ENCODE measurements around the gene EFCAB9. TPM values are rescaled to one million over a fixed set of nuclear protein-coding genes. Genes with fewer than 3 reads are reported as not detected.
"Not testable (repeated sequence)": the region's sequence is repeated elsewhere in the genome, so short reads cannot be mapped to it uniquely, and the experiment has no call there.

EFCAB9 gene
- polyA plus RNA-seq (ENCODE audit: insufficient read length), result not detected

DNA sequence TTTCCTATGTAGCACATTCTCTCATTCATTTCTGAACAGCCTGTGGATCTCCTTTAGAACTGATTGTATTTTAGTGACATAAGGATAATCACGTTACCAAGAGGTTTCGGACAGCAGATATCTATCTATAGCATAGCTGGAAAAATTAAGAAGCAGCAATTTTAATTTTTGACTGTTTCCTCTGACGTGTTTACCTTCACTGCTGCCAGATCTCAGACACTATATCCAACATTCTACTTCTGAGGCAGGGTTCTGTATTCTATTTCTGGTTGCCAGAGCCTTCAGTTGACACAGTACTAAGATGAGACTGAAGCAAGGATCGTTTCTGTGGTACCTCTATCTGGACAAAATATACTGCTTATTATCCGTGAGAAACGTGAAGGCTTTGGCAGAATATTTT lies at the start of gene EFCAB9:
EFCAB9 (plus strand) TSS at position 301 of the 400 bp plus-strand sequence; CDS start at position 302, 1 bp downstream.
- DNase-seq, result no peak

DNA sequence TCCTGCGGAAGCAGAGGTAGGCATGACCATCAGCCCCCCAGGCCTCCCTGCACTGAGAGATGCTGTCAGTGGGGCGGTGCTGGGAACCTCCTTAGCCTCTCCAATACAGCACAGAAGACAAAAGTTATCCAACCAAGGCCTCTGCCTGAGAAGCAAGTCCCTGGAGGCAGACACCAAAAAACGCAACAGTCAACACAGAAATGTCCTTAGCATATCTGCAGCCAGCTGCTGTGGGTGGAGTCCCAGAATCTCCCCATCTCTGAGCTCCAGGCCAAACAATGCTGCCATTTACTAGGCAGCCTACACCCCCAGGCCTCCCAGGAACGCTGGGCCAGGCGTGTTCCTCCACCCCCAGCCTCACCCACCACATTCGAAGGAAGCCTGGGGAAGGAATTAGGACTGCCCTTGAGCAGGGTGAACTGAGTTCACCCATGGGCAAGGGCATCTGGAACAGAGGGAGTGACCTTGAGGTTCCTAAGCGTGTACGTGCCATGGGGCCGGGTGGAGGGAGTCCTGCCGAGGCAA lies 49.6 kb upstream of the EFCAB9 start:
- DNase-seq, result no peak

DNA sequence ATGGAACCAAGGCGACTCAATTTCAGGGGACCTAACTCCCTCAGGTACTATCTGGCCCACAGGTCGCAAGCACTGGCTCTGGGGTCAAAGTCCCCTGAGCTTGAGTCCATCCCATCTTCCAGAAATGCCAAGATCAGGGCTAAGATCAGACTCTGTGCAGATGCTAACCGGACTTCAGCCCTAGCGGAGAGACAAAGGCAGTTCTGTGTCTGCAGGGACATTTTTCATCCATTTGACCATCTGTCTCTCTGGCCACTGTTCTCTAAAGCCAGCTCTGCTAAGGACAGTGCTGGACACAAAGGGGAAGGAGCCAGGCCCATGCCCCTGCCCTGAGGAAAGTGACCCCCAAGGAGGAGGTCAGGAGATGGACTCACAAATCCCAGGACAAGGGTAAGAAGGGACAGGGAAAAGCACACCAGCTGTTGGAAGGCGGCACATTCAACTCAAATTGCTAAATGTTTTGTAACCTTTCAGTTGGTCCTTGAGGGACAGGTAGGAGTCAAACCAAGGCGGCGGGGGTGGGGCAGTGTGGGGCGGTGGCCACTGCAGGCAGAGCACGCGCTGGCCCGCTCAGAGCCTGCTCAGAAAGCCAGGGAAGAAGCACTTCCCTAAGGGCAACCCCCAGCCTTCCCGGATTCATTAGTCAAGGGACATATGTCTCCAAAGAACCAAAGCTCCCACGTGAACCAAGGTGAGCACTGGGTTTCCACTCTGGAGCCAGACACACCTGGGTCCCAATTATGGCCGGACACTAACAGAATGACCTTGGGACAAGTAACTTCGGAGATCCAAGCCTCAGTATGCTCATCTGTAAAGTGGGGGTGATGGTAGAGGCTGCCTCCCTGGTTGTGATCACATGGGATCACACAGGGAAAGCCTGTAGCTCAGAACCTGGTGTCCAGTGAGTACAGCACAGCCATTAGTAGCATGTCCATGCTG lies 48.8 kb upstream of the EFCAB9 start:
- no peak for DNase-seq

DNA sequence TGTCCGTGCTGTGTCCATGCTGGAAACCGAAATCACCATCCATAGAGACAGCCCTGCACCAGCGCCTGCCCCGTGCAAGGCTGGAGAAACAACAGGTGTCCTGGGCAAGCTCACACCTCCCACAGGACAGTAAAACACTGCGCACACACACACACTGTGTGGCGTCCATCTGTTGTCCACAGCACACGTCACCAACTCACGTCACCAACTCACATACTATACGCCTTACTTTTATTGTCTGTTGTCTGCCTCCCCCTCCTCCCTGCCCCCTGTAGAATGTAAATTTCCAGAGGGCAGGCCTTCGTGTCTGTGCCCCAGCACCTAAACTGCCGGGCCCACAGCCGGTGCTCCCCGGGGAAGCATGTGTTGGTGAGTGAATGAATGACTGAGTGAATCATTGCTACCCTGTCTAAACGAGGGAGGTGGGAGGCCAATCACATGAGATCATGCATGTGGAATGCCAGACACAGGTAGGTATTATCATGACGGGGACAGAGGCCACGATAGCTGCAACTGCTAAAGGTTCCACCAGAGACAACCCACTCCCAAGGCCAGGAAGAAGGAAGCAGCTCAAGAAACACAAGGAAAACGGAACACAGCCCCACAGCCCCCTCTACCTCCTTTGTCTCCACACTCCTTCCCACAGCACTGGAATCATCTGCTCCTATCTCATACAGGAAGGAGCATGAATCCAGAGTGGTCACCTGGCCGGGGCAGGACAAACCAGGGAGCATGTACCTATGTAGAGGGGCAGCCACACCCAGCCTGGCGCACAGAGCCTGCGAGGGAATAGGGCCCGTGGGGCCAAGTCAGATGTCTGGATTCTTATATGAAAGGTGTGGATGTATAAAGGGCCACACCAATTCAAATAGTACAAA lies 47.9 kb upstream of the EFCAB9 start:
- DNase-seq, result no peak

DNA sequence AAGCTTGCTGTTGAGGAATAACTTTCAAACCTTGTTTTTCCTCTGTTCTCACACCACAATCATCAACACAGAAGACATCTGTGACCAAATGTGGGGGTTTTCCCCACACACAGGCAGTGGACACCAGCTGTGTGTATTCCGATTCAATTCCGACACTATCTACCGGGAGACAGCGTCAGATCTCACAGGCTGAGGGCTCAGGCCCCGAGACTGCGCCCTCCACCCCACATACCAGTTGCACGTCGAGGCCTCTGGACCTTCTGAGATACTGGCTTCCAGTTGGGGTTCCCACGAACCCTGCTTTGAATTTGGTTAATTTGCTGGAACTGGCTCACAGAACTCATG lies 47.3 kb upstream of the EFCAB9 start:
- no peak for DNase-seq

DNA sequence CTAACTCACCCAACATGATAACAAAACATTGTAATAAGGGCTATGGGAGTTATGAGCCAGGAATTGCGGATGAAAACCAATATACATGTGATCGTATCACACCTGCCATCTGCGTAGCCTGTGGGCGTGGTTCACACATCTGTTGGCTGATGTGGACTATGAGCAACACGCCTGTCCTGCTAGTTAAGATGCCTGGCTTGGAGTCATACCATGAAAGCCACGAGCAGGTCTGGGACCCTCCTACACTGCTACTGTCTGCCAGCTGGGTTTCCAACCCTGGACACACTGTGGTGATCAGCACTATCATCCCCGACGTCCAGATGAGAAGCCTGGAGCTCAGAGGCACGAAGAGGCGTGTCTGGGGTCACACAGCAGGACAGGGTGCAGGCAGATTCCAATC lies 46.1 kb upstream of the EFCAB9 start:
- DNase-seq, result no peak

DNA sequence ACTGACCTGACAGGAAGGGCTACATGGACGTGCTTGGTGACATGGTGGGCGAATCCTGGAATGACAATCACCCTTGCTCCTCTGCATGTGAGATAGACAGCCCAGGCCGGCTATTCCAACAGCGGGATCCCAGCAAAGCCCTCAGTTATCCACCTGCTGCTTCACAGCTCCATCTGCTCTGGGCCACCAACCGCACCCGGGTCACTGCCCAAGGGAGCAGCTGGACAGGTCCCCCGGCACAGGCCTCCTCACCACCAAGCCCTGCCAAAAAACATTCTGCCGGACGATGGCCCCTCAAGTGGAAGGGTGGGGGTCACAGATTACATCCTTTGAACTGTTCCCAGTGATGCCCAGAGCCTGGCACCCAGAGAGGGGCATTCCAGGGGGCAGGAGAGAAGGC lies 45.6 kb upstream of the EFCAB9 start:
- no peak for DNase-seq

DNA sequence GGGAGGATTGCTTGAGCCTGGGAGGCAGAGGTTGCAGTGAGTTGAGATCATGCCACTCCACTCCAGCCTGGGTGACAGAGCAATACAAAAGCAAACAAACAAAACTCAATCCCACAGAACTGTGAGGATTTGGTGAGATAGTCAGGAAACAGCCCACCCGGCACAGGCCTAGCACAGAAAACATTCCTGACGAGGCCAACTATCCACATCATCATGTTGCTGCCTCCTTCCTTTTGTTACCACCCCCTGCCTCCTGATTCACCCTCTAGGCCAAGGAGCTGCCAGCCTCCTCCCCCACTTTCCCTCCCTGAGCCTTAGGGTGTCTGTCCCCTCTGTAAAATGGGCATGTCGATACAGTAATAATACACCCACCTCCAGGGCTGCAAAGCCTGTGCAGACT lies 44.9 kb upstream of the EFCAB9 start:
- no peak for DNase-seq

DNA sequence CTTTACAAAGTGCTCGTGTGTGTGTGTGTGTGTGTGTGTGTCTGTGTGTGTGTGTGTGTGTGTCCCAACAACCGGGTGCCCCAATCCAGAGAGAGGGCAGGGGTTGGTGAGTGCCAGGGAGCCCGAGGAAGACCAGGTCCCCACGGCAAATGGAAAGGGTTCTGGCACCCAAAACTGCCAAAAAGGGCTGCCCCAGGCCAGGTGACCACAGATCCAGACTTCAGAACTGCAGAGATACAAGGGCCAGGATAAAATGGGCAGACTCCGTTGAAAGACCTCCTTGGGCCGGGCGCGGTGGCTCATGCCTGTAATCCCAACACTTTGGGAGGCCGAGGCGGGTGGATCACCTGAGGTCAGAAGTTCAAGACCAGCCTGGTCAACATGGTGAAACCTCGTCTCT lies 44.5 kb upstream of the EFCAB9 start:
- DNase-seq, result not testable (repeated sequence)

DNA sequence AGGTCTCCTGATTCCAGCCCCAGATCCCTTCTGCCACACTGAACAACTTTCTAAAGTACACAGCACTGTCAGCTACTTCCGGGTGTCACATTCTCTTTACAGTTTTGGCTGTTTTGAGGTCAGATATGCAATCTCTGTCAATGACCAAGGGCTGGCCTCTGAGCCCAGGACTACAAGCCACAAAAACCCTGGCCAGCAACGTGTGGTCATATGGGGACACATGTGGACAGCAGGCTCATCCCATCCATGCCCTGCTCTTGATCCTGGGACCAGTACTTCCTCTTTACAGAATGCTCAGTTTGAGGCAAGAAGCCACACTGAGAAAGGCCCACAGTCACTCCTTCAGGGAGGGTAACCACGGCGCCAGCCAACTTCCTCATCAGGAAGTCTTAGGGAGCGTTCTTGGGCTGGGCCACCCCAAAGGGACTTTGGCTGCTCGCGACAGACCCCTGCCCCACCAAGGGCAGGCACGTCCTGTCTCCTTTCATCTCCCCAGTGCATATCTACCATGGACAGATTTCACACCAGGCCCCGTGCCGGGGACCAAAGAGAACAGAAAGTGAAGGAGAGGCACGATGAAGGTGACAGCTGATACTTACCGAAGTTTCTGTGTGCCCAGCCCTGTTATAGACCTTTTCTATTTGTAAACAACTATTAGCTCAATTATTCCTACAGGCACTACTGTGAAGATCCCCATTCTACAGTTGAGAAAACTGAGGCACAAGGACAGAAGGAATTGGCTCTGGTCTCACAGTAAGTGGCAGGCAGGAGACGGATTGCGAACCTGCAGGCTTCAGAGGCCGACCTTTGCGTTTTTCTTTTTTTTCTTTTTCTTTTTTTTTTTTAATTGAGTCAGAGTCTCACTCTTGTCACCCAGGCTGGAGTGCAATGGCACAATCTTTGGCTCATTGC lies 43.2 kb upstream of the EFCAB9 start:
- DNase-seq, result no peak

DNA sequence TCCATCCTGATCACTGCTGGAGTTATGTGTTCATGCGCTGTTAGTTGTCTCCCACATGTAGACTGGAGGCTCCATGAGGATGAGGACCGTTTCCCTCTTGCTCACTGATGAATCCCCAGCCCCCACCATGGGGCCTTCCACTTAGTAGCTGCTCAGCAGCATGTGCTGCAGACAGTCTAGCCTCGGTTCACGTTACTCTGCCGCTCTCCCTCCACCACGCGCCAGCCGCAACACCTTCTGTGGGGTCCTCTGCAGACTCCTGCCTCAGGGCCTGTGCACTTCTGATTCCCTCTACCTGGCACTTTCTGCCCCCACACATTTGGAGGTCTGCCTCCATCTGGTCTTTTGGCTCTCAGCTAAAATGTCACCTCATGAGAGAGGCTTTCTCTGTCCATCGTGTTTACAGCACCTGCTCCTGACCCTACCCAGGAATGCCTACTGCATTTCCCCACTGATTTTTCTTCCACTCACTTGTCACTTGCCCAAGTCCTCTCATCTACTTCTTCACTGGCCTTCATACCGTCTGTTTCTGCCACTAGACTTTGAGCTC lies 42.2 kb upstream of the EFCAB9 start:
- DNase-seq, result no peak

DNA sequence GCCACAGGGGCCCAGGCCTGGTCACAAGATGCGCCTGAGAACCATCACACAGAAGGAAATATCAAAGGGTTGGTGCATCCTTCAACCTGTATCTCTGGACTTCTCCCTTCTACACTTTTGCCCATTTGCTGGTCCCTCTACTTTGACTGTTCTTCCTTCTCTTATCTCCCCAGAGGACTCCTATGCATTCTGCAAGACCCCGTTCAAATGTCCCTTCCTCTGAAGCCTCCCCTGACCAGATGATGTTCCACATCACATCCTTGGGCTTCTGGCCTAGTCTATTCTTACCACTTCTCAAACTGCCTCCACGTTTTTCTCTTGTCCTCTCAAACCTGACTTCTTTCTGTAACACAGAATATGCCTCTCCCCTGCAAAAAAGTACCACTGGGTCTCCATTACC lies 40.3 kb upstream of the EFCAB9 start:
- no peak for DNase-seq

DNA sequence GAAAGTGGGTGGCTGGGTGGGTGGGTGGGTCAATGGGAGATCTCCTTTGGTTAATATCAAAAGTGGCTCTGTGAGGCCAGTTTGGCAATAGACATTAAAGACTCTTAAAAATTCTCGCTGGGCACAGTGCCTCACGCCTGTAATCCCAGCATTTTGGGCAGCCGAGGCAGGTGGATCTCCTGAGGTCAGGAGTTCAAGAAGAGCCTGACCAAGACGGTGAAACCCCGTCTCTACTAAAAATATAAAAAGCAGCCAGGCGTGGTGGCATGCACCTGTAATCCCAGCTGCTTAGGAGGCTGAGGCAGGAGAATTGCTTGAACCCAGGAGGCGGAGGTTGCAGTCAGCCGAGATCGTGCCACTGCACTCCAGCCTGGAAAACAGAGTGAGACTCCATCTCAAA lies 38.9 kb upstream of the EFCAB9 start:
- DNase-seq, result not testable (repeated sequence)

DNA sequence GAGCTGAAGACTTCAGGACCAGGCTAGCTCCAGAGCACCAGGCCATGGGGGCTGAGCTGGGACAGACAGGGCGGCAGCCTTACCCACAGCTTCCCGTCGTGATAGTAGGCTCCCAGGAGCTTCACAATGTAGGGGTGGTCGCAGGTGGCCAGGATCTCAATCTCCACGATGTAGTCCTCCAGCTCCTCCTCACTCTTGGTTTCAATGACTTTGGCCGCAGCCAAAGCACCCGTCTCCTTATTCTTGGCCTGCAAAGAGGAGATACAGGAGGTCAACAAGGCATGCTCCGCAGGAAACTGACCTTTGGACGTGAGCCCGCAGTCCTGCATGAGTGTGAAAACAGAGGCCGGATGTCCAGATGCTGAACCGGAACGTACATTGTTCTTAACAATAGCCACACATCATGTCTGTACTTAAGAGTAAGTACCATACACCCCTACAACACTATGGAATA lies 37.4 kb upstream of the EFCAB9 start:
- DNase-seq, result no peak

DNA sequence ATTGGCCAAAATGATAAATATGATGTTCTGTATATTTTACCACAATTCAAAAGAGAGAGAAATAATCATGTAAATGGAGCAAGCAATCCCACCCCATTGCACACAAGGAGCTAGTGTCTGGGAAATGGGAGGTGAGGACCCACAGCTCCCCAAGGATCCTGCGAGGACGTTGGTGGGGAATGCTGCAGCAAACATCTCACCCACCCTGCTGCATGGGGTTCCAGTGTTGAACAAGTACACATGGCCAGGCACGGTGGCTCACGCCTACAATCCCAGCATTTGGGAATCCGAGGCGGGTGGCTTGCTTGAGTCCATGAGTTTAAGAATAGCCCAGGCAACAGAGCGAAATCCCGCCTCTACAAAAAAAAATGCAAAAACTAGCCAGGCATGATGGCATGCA lies 35.0 kb upstream of the EFCAB9 start:
- no peak for DNase-seq

DNA sequence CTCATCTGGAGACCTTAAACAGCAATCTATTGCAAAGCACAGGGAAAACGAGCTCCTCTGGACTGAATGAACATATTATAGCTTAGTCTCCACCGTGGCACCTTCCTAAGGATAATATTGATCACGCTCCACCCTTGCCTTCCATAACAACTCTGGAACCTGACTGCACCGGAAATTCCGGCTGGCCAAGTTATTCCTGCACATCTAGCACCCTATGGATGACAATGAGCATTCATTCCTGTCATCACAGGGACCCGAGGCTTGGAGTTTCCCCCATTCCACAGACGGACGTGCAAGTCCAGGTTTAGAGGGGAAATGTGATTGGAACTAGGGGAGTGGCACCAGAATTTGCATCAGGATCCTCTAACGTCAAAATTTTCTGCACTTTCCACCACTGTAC lies 33.5 kb upstream of the EFCAB9 start:
- DNase-seq, result no peak

DNA sequence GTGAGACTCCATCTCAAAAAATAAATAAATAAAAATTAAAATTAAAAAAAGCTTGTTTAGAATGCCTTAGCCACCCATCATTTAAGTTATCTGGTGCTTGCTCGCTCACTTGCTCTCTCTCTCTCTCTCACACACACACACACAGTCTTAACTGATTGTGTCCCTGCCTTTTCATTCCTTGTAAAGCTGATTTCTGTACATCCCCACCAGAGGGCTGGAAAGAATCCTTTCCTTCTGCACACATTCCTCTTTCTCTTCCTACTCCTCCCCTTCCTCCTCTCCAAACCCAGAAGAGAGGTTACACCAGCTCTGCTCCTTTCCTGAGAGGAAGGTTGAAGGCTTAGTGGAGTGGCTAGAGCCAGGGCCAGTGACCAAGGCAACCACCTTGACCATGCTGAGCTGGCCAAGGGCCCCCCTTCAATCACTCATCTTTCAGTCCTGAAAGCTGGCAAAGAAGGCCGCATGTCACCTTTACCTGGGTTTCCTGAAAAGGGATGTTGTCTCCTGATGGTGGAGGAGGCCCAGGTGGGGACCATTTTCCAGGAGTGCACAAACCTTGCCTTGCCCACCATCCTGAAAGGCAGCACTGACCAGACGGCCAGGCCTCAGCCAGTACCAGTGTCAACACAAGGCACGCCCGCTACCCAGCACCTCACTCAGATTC lies 31.5 kb upstream of the EFCAB9 start:
- peak; percentile 43 for DNase-seq

DNA sequence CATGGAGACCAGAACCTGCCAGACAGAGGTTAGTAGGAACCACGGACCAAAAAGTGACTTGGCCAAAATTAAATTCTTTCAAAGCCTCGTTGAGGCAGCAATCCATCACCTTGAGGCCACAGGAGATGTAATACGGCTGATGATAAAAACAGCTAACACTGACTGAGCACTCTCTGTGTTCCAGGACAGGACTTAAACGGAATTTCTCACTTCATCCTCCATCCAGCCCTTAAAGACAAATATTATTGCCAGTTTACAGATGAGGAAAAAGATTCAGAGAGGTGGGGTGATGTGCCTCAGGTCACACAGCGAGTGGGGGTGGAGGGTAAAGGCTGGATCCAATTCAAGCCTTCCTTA lies 31.0 kb upstream of the EFCAB9 start:
- peak; percentile 57 for DNase-seq

DNA sequence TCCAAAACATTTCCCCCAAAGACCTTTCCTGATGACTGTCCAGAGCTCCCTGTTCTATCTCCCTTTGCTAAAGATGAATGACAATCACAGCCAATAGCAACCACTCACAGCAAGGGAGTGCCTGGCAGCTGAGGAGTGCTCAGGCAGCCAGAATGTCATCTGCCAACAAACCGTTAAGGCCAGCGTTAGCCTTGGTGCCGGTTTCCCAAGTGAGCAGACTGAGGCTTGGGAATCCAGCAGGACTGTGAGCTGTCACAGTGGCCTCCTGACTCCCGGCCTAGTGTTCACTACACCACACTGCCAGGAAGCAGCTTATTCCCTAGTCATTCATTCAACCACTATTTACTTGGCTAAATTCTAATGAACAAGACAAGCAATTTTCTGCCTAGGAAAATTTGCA lies 30.6 kb upstream of the EFCAB9 start:
- DNase-seq, result peak; percentile 59

DNA sequence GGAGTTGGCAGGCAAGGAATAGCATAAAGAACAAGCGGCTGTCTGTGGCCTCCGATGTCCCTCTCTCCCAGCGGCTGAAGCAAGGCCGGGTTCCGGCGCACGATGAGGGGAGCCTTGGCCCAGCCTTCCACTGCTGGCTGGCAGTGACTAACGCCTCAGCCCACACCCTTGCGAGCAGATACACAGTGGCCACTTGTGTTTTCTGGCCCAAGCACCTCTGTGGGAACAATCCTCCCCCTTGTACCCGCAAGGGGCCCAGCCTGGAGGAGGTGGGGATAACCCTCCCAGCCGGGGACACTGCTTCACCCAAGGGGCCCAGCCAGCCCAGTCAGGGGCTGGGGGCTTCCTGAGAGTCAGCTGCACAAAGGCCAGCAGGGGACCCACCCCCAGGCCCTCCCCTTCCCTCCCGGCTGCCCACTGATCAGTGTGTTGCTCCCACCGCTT lies 29.2 kb upstream of the EFCAB9 start:
- DNase-seq, result no peak

DNA sequence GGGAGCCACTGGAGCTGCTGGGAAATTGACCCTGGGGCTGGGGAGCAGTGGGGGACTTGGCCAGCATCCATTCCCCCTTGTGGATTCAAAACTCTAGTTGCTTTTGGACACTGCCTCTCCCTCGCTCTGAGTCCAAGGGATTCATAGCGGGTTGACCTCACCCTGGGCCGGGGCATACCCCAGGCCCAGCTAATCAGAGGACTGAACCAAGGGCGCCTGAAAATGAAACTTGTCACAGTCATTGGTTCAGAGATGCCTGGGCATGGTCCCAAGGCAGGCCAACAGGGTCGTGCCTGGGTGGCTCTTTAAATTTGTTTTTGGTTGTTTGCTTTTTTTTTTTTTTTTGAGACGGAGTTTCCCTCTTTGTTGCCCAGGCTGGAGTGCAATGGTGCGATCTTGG lies 28.5 kb upstream of the EFCAB9 start:
- no peak for DNase-seq
